Measurements from ENCODE around the gene MTNR1A.
A peak's percentile ranks its signal among the peaks of the same experiment; 100 is the strongest.

The MTNR1A gene

DNA sequence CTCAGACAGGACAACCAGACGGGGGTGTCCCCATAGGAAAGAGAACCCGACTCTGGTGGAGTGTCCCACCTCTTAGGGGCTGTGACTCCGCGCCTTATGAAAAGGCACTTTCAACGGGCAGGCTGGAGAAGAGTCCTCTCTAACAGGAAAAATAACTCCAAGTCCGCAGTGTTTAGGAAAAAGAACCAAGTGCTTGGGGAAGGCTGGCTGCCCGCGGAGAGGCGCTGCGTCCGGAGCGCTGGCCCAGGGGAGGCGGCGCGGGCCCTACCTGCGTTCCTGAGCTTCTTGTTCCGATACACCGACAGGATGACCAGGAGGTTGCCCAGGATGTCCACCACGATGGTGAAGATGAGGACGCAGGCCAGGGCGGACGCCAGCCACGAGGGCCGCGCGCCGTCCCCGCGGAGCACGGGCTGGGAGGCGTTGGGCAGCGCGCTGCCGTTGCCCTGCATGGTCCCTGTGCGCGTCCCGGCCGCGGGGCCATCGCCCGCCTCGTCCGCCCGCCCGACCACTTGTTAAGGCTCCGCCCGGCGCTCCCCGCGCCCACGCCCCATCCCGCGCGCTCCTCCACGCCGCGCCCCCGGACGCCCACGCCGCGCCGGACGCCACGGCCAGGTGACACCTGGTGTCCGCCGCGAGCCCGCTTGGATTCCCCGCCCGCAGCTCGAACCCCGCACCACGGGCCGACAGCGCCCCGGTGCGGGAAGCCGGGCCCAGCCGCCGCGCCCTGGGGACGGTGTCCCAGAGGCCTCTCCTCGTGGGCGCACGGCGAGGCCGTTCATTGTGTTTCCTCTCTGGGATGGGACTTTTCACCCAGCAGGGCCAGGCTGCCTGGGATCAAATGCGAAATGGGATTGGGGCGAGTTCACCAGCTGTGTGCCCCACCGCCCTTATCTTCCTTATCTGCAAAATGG is at the start of gene MTNR1A:
TSS of gene MTNR1A (minus strand) at position 654 of the 914 bp plus-strand sequence. CDS start at position 452, 202 bp downstream.
- DNase-seq (ENCODE audit: low read depth in 2 of 2) = no peak

- DNase-seq (ENCODE audit: low read depth in 2 of 2) = no peak
Measured at GRCh38 chr4:186604124-186604807, 48.9 kb upstream of the MTNR1A start.

DNA sequence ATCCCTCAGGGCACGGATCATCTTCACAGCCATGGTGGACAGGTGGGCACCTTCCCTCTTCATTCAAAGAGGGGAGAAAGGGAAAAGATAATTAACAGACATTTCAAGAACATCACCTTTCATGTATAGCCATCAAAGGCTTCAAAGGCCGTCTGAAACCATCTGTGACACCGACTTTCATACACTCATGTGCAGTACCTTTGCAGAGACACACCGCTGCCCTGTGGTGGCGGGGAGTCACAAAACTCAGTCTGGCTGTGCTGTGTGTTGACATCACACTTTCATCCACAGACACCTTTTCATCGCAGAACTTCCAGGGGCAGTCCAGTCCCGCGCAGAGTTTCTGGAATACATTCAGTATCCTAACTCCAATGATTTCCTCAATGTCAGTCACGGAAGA is 47.6 kb upstream of the MTNR1A start:
- DNase-seq (ENCODE audit: low read depth in 2 of 2) = no peak

DNA sequence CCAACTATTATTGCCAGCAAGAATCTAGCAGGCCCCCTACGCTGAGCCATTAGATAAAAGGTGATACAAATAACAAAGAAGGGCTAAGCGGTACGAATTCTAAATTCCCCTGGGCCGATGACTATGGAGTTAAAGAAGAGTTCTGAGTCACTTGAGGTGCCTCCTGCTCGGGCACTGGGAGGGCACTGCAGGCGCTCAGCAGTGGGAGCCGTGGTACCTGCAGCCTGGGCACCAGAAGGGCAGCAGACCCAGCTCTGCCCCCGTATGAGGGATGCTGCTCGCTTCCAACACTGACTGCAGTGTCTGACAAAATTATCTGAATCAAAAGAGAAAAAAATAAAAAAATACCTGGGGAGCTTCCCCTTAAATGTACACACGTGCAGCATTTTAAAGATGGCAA is 44.1 kb upstream of the MTNR1A start:
- no peak for DNase-seq (ENCODE audit: low read depth in 2 of 2)

GRCh38 chr4:186598686-186599085 is 43.3 kb upstream of the MTNR1A start:
- no peak for DNase-seq (ENCODE audit: low read depth in 2 of 2)

GRCh38 chr4:186596850-186597390 is 41.6 kb upstream of the MTNR1A start:
- no peak for DNase-seq (ENCODE audit: low read depth in 2 of 2)

DNA sequence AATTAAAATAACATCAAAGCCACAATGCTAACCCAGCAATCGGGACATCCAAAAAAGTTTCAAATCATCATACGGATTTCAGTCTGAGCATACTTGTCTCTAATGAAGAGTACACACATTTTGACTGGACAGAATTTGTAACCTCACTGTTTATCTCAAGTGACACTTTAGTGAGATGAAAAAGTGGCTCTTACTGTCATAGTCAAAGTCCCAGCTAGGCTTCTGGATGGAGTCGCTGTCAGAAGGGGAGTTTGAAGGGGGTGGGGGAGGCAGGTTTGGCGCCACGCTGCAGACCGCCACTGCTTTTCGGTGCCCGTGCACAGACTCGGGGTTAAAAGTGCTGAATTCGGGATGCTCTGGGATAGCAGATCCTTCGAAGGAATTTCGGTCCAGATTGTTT is 41.0 kb upstream of the MTNR1A start:
- DNase-seq (ENCODE audit: low read depth in 2 of 2) = no peak

DNA sequence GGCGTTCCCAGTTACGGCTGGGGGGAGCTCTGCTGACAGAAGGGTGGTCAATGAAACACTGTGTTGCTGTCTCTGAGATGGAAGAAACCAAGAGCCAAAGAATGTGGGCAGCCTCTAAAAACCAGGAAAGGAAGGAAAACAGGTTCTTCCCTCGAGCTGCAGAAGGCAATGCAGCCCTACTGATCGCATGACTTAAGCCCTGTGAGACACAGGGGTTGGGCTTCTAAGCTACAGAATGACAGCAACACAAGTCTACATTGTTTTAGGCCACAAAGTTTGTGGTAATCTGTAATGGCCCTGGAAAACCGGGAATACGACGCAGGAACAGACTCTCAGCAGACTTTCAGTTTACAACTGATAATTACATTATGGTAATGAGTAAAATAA is 38.2 kb upstream of the MTNR1A start:
- no peak for DNase-seq (ENCODE audit: low read depth in 2 of 2)

- no peak for DNase-seq (ENCODE audit: low read depth in 2 of 2)
Measured at GRCh38 chr4:186592966-186593586, 37.7 kb upstream of the MTNR1A start.

DNA sequence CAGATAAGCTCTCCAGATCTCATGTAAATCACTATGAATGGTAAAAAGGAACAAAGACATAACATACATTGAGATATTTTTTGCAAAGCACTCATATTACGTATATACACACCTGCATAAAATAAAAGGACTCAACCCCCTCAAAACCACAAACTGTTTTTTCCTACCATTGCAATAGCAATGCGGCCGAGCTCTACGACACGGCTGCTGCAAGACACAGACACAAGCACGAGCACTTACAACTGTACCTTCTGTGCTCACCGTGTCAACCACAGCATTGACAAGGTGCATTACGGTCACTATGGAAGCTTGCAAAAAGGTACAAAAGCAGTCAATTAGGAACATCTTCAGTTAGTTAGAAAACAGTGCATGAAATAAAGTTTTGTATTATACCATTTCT is 37.1 kb upstream of the MTNR1A start:
- no peak for DNase-seq (ENCODE audit: low read depth in 2 of 2)

DNA sequence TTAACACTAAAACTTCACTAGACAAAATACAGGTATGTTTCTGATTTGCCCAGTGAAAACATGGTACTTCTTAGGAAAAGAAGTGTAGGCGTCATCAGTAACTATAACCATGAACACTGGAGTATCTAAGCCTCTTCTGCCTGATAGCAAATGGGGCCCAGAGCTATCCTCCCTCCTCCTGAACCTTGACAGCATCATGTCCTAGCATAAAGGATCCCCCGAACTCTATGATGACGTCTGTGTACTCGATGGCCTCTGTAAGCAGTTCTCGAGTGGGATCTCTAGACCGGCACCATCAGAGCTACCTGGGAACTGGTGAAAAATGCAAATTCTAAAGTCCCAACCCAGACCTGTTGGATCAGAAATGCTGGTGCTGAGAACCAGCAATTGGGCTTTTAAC is 36.3 kb upstream of the MTNR1A start:
- DNase-seq (ENCODE audit: low read depth in 2 of 2) = no peak

GRCh38 chr4:186588503-186588902 is 33.1 kb upstream of the MTNR1A start:
- DNase-seq (ENCODE audit: low read depth in 2 of 2) = no peak

- DNase-seq (ENCODE audit: low read depth in 2 of 2) = peak in 1 of 2 donors; percentile 13
Measured at GRCh38 chr4:186587416-186588018, 32.1 kb upstream of the MTNR1A start.

GRCh38 chr4:186586205-186586604 is 30.8 kb upstream of the MTNR1A start:
- no peak for DNase-seq (ENCODE audit: low read depth in 2 of 2)

DNA sequence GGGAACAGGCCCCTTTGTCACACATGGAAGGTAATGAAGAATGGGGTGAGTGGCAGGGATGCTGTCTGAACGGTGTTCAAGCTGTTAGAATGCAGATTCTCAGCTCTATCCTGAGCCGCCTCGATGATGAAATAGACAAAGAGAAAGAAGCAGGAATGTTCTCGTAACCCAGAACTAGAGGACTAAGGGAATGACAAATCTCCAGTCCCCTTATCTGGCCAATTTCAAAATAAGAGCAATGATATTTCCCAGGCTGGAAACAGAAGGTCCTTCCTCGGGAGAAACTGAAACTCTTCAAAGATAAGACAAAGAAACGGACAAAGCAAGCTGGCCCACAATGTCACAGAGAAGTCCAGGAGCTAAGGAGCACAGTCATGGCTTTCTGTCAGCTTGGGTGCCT is 29.5 kb upstream of the MTNR1A start:
- no peak for DNase-seq (ENCODE audit: low read depth in 2 of 2)

DNA sequence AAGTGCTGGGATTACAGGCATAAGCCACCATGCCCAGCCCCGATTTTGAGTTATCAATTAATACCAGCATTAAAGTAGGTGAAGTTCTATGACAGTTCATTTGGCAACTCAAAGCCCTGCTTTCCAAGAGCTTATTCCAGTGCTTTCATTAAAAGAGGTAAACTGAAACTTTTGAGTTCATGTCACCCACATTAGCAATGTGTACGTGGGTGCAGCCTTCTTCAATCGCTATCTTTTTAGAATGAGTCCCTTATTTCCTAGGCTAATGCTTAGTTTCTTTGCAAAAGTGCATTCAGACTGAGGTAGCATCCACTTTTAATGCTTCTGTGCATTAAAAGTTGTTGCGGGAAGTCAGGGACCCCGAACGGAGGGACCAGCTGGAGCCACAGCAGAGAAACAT is 26.1 kb upstream of the MTNR1A start:
- no peak for DNase-seq (ENCODE audit: low read depth in 2 of 2)

DNA sequence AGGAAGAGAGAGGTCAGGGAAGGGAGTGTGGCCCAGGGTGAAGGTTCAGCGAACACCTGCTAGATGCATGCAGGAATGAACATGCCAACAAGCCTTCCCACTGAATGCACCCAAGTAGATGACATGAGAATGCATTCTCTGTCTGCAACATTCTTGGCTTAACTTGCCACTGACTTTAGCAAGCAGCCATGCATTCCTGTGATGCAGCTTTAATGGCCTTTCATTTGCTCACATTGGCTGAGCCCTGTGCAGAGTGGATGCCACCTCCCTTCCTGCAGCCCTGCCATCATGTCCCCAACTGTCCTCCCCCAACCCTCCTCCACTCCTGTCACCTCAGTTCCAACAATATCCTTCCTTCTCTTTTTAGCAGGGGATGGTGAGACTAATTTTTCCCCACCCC is 25.3 kb upstream of the MTNR1A start:
- no peak for DNase-seq (ENCODE audit: low read depth in 2 of 2)

GRCh38 chr4:186570193-186570996 is 15.0 kb upstream of the MTNR1A start:
- DNase-seq (ENCODE audit: low read depth in 2 of 2) = no peak

DNA sequence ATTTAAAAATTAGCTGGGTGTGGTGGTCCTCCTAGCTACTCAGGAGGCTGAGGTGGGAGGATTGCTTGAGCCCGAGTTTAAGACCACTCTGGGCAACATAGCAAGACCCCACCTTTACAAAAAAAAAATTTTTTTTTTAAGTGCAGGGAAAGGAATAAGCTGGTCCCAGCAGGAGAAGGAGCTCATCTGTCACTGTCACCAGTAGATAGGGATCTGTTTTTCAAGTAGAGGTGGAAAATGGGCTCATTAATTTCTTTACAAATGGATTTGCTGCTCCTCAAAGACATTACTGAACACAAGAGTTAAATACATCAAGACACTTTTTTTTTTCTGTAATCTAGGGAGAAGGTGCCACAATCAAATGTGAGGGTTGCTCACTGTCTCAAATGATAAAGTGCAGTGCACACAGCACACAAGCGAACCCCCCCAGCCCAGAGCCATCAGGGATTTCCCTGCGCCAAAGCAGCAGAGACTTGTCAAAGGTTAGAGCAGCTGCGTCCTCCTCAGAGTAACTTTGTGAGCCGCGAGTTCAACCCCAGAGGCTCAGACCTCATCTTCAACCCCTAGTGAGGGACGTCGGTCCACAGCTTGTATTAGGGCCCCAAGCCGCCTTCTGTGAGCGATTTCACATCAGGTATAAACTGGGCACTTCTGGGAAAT is 14.3 kb upstream of the MTNR1A start:
- DNase-seq (ENCODE audit: low read depth in 2 of 2) = no peak

GRCh38 chr4:186566068-186566467 is 10.7 kb upstream of the MTNR1A start:
- DNase-seq (ENCODE audit: low read depth in 2 of 2) = no peak

DNA sequence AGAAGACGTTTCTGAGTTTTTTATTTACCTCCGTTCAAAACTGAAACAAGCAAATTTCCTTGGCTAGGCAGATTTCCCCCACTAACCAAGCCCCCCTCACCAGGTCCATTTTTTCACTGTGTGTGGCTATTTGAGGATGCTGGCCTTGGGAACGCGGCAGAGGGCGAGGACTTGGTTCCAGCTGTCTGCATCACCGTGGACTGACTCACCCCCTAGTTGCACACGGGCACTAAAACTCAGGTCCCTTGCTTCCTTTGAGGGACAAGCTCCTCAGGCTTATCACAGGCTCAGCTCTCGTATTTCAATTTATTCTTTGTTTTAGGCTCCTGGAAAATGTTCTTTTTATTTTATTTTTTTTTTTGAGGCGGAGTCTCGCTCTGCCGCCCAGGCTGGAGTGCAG is 8.4 kb upstream of the MTNR1A start:
- DNase-seq (ENCODE audit: low read depth in 2 of 2) = no peak

All from activated CD8-positive, alpha-beta memory T cell treated with anti-CD3 and anti-CD28 coated beads for 4 hours (primary cell).